UCSD-AML1 (cell line): ENCODE measurements around the gene CAMTA1.

Experiments
- DNase-seq: peaks from one replicate; lab custom pipeline; 2025; ENCODE audit not compliant: unreplicated experiment; lab: John Stamatoyannopoulos, UW

The CAMTA1 gene

GRCh38 chr1:6951536-6951935, 166.3 kb downstream of the CAMTA1 start:
- no peak for DNase-seq

- no peak for DNase-seq
Observed at GRCh38 chr1:6953216-6953615, 168.0 kb downstream of the CAMTA1 start.

DNA sequence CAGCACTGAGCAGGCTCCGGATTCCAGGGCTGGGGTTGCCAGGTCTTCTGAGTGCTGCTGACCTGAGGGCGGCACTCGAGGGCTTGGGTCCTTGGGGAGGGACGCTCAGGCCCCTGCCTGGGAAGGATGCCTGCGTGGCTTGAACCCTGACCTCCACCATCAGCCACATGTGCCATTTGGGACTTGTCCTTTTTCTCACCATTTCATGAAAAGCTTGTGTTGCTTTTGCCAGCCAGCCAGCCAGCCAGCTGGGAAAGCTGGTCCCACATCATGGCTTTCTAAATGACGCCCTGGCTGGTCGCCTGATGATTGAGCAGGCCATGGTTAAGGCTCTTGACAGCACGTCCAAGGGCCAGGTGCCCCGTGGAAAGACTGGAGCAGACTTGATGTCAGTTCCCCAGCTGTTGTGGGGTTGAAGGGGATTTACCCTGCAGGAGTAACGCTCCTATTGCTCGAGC, 168.7 kb downstream of the CAMTA1 start:
- DNase-seq: no peak

DNA sequence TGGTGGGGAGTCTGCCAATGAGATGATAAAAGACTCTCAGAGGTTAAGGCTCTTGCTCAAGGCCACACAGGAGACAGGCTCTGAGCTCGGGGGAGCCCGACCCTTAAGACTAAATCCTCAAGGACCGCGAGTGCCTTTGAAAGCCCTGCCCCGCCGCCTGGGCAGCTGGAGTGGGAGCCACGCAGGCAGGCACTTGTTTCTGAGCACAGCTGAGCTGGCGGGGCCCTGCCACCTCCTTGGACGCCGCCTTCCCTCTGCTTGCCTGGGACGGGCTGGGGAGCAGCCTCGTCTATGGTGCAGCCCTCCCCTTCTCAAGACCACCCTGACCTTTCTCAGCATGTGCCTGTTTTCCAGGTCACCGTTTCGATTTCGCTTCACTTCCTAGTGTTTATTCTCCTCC, 169.3 kb downstream of the CAMTA1 start:
- DNase-seq: no peak

DNA sequence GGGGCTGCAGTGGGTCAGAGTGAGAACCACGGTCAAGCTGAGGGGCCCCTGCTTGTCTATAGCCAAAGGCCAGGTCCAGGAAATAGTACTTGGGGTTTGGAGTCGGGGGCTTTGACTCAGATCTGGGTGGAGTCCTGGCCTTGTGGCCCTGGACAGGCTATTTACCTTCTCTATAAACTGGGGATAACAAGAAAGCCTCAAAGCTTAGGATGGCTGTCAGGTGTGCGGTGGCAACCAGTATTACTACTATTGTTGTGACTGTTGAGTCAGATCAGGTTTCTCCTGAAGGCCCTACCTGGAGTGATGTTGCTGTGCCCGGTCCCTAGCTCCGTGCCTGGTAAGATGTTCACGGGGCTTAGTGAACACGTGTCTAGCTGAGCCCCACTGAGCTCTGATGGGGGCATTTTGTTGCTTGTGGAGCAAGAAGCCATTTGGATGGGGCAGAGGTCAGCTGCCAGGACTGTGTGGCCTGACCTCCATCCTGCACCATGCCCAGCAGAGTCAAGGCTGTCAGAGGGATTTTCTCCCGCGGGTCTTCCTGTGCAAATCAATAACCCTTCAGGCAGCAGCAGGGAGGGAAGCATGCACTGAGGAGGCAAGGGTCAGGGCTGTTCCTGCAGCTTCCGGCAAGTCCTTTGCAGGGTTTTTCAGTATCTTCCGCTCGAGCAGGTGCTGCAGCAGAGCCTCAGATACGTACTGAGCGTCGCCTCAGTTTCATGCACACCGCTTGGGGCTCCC, 170.3 kb downstream of the CAMTA1 start:
- DNase-seq: no peak

GRCh38 chr1:6956488-6957159, 171.4 kb downstream of the CAMTA1 start:
- no peak for DNase-seq

DNA sequence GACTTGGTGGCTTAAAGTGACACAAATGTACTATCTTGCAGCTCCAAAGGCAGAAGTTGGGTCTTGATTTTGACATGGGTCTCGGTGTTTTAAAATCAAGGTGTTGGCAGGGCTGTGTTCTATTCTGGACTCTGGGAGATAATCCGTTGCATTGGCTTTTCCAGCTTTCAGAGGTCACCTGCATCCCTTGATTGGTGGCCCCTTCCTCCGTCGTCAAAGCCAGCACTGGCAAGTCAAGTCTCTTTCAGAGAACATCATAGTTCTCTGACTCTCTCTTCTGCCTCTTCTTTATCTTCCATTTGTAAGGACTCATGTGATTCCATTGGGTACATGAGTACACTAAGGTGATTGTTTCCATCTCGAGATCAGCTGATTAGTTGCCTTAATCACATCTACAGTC, 172.1 kb downstream of the CAMTA1 start:
- no peak for DNase-seq

GRCh38 chr1:6958407-6959030, 173.3 kb downstream of the CAMTA1 start:
- no peak for DNase-seq

DNA sequence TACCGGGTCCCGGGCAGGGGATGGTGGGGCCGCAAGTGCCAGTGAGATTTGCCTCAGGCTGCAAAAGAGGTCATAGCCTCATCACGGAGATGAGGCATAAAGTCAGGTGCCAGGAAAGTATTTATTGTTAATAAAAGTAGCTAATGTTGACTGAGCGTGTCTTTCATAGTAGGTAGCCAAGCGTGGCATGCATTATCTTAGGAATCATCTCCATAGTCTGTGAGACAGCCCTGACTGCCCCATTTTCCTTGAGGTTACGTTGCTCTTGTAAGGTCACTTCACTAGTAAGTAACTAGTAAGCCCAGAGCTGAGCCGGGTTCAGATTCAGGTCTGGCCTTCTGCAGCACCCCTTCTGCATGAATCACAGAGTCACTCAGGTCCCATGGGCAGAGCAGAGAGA, 174.2 kb downstream of the CAMTA1 start:
- DNase-seq: no peak

DNA sequence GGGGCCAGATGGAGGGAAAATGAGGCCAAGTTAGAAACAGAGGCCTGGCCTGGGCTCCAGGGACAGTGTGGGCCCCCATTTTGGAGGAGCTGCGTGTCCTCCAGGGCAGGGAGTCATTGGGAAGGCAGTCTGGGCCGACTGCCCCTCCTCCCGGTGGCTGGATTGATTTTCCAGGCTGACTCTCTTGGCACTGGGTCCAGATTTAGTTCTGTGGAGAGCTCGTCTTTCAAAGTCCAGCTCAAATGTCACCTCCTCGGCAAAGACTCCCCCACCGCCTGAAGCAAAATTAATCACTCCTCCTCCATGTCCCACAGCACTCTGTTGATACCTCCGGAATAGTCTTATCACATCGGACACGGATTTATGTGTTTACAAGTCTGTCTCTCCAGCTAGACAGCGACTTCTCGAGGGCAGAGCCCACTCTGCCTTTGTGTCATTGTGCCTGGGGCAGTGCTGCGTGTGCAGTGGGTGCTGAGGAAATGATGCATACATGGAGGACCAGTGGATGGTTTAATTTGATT, 175.1 kb downstream of the CAMTA1 start:
- DNase-seq: no peak

DNA sequence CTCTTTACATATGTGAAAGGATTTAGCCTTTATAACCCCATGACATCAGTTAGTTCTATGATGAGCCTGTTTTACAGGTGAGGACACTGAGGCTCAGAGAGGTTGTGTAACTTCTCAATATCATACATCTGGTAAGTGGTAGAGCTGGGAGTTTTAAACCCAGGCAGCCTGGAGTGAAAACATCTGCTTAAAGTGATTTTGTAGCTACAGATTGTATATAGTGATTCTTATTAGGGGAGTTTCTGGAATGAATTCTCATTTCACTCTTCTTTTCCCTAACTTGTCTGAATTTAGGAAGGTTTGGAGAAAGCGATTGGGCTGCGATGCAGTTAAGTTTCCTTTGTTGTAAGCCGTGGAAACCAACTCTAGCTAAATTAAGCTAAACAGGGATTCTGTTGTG, 175.6 kb downstream of the CAMTA1 start:
- no peak for DNase-seq

DNA sequence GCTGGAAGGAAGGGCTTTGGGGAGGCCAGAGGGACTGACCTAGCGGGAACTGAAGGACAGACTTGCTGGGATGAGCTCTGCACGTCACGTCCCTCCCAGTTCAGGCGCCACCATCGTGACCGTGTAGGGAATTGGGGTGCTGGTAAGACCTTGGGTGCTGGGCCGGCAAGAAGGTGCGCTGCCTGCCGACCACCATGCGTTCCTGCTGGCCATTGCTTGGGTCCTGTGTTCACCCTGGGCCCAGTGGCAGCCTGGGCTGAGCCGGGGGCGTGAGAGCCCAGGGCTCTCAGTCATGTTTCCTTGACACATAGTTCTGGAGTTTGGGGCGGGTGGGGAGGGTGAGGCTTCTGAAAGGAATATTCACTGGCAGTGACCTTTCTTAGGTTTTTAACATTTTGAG, 176.0 kb downstream of the CAMTA1 start:
- no peak for DNase-seq

GRCh38 chr1:6961905-6962477, 176.7 kb downstream of the CAMTA1 start:
- DNase-seq: no peak

GRCh38 chr1:6962478-6962995, 177.3 kb downstream of the CAMTA1 start:
- no peak for DNase-seq

GRCh38 chr1:6962996-6963911, 178.0 kb downstream of the CAMTA1 start:
- no peak for DNase-seq

- no peak for DNase-seq
Observed at GRCh38 chr1:6963912-6964307, 178.7 kb downstream of the CAMTA1 start.

- no peak for DNase-seq
Observed at GRCh38 chr1:6965083-6965934, 180.1 kb downstream of the CAMTA1 start.

DNA sequence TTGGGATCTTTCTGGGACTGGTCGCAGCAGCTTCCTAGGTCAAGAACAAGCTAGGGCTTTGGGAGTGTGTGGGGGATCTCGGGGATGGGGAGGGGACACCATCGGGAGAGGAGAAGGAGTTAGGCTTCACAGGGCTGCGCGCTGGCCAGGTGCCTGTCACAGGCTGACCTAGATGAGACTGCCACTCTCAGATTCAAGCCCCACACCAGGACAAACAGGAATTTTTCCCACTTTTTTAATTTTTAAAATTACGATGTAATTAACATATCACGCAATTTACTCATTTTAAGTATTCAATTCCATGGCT, 180.6 kb downstream of the CAMTA1 start:
- no peak for DNase-seq

DNA sequence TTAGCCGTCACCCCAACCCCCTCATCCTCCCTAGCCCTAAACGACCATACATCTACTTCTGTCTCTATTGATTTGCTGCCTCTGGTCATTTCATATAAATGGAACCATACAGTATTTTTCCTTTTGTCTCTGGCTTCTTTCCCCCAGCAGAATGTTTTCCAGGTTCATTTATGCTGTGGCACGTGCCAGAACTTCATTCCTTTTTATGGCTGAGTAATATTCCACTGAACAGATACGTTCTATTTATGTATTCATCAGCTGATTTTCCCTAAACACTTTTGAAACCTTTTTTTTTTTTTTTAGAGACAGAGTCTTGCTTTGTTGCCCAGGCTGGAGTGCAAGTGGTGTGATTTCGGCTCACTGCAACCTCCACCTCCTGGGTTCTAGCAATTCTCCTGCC, 181.1 kb downstream of the CAMTA1 start:
- DNase-seq: no peak
